NOMO-1 treated with dmso at 0.1 percent for 144 hours (cell line): ENCODE results near the gene SSBP3.

Experiments
- DNase-seq: peaks from one replicate; lab custom pipeline; 2025; ENCODE audit not compliant: unreplicated experiment; lab: John Stamatoyannopoulos, UW

Gene SSBP3

GRCh38 chr1:54410359-54410758, 4.2 kb upstream of the SSBP3 start:
- DNase-seq = no peak

DNA sequence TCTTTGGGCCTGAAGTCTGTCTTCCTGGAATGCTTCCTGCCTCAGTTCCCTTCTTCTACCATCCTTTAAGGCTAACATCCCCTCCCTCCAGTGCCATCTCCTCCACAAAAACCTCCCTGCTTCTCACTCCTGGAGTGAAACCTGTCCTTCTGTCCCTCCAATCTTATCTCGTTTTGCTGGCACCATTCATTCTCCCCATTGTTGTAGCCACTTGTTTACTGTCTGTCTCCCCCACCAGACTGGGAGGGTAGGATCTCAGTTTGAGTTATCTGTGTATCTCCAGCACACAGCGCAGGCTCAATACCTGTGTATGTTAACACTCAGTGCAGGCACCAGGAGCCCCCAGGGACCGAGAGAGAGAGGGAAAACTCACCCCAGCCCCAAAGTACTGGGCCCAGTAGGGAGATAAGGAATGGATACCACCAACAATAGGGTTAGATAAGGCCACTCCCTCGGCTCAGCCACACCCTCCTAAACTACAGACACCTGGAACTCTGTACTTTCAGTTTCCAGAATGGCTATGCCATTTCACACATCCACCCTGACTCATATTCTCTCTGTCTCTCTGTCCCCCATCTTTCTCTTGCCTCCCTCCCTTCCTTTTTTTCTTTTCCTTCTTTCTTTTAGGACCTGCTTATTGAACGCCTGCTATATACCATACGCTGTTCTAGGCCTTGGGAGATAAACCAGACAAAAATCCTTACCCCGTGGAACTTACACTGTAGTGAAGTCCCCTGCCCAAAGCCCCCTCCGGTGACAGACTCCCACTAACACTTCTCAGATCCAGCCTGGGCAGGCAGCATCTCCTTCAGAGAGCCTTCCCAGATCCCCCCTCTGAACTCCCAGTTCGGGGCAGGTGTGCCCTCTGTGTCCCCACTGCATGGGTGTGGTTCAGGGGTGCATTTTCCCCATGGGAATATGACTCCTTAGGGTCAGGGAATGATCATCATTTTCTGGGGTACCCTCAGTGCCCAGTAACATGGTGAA, 3.3 kb upstream of the SSBP3 start:
- DNase-seq = peak; percentile 33

- no peak for DNase-seq
These were observed 2.2 kb upstream of the SSBP3 start for GRCh38 chr1:54408147-54409066.

GRCh38 chr1:54407404-54408146, 1.4 kb upstream of the SSBP3 start:
- peak; percentile 72 for DNase-seq

DNA sequence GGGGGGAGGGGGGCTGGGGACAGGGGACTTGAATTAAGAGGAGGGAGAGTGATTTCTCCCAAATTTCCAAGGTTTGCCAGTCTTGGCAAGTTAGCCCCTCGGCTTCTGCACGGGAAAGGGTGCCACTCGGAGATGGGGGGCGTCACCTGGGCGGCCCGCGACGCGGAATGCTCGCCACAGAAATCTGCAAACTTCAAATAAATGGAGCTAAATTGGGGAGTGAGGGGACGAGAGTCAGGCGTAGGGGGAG, 885 bp upstream of the SSBP3 start:
- DNase-seq = no peak

GRCh38 chr1:54405898-54406293, 298 bp downstream of the SSBP3 start:
- no peak for DNase-seq

DNA sequence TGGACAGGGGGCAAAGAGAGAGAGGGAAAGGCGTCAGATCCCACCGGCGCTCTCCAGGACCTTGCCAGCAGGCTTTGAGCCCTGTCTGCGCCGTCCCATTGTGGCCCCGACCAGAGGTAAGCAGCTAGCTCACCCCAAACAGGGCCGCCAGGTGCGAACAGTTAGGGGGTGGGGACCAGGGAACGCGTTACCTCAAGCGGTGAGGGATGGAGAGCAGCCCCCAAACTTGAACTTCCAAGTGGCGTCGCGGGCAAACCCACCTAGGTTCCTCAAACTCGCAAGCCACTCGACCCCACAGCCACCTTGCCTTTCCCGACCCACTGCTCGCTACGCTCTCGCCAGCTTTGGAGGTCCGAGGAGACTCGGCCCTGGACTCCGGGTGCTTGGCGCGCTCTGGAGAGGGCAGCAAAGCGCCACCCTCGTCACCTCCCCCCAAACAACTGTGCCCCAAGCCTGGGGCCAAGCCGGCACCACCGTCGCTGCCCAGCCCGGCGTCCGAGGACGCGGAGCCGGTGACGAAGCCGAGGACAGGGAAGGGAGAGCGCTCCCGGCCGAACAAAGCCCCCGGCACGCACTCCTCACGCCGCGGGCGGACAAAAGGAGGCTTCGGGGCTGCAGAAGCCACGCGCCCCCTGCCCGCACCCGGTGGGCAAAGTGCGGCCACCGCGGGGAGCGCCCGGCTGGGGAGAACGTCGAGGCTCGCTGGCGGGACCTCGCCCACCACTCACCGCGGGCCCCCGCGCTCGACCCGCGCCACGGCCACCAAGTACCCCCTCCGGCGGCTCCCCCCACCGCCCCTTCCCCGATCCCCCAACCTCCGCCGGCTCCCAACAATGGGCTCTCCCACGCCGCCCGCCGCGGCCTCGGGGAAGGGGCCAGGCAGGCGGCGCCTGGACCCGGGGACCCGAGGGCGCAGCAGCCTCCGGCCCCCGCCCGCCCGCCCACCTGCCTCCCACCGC, 976 bp downstream of the SSBP3 start:
- DNase-seq = no peak

DNA sequence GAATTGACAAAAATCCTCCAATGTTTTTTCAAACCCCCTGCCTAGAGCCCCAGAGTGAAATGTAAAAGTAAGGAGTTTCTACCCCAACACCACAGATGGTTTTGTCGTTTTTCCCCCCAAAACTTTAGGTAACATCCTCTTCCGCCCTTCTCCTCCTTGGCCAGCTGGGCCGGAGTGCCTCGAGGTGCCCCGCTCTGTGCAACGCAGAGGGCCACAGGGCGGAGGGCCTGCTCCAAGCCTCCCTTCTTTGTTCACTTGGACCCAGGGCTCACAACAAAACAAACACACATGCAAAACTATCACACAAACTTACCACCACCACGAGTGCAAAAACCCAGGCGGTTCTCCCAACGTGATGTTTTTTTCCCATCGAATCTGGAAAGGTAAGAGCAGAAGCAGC, 1.9 kb downstream of the SSBP3 start:
- no peak for DNase-seq

DNA sequence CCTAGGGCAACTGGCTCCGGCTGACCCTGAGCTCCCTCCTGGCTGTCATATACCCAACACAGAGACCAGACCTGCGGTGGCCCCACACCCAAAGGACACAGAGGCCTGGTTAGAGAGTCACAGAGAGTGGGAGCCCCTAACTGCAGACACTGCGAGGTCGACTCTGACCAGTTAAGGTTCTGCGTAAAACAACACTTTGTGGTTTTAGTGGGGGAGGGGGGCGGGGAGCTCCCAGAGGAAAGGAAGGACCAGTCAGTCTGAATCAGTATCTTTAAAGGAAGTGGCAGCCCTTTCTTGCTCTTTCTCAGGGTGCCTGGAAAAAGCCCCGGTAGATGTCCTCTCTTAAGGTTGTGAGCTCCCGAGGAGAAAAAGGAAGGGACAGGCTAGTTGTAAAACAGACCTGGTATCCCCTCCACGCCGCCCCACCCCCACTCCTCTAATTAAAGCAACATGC, 2.4 kb downstream of the SSBP3 start:
- DNase-seq = no peak

- no peak for DNase-seq
These were observed 2.8 kb downstream of the SSBP3 start for GRCh38 chr1:54403405-54403804.

- DNase-seq = no peak
These were observed 3.3 kb downstream of the SSBP3 start for GRCh38 chr1:54402896-54403295.

DNA sequence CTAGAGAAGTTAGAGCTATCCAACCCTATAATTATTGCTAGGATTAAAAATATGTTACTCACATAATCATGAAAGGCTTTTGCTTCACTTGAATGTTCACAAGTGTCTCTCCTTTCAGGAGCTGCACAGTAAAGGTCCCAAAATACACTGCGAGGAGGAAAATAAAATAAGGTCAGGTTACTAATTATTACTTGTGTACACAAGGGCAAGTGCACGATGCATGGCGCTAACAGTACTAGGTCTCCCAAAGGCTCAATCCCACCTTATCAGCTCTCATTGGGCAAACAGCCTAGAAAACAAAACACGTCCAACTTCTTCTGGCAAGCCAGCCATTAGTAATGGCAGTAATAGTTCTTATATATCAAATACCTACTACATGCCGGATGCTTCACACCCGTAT, 4.4 kb downstream of the SSBP3 start:
- no peak for DNase-seq

- no peak for DNase-seq
These were observed 5.9 kb downstream of the SSBP3 start for GRCh38 chr1:54400329-54400728.

GRCh38 chr1:54399765-54400164, 6.4 kb downstream of the SSBP3 start:
- no peak for DNase-seq

GRCh38 chr1:54398963-54399528, 7.1 kb downstream of the SSBP3 start:
- DNase-seq = no peak

GRCh38 chr1:54397980-54398379, 8.2 kb downstream of the SSBP3 start:
- DNase-seq = no peak

DNA sequence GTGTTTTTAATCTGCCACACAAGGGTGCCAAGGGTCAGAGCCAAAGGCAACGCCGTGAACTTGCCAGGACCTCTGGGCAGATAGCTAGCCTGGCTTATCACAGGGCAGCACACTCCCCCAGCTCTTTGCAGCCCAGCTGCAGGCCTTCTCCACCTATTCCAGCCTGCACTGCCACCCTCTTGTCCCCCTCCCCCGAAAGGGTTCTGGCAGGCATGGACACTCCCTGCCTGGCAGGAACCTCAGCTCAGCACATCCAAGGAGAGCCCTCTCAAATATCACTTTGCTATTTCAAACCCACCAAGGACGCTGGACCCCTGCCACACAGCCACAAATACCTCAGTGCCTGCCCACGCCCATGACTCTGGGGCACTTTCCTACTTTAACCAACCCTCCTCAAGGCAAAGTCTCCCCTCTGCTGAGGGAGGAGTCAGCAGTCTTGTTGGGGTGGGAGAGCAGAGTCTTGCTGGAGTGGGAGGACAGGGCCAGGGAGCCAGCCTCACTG, 9.1 kb downstream of the SSBP3 start:
- DNase-seq = no peak

DNA sequence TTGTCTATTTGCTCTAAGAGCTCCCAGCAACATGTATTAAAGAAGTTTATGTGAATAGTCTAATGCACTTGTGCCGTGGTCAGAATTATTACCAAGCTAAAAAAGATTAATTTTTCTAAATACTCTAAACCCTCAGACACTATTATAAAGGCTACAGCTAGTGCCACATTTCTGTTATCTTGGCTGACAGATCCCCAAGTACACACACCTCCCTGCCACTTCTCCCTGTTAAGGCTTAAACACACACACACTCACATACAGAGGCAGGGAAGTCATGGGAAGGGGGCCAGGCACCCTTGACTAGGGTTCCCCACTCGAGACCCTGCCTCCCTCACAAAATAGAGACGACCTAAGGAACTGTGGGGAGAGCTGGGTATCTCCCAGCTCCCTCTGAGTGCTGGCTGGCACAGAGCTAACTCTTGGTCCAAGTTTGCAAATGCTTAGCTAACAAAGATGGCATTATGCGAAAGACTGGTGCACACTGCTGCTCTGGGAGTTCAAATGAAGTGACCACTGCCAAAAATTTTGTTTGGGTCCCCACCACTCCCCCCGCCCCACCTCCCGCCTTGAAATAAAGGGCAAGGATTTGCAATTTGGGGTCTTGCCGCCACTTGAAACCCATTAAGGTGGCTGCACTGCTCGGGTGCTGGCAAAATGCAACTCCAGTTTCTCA, 9.8 kb downstream of the SSBP3 start:
- no peak for DNase-seq

- DNase-seq = no peak
These were observed 10.8 kb downstream of the SSBP3 start for GRCh38 chr1:54395281-54395934.
